Ishikawa (cell line): Measurements from ENCODE around the gene TASOR2.

Source experiments
- CEBPB ChIP-seq: IDR thresholded peaks from 2 replicates; pipeline ENCODE4 v1.6.1; 2012
- CREB1 ChIP-seq: IDR thresholded peaks from 2 replicates; pipeline ENCODE4 v1.6.1; 2012; ENCODE audit warnings: low read depth
- EGR1 ChIP-seq: IDR thresholded peaks from 2 replicates; pipeline ENCODE4 v1.6.1; 2012
- EP300 ChIP-seq: IDR thresholded peaks from 2 replicates; pipeline ENCODE4 v1.6.1; 2012; ENCODE audit warnings: borderline replicate concordance
- FOXM1 ChIP-seq: IDR thresholded peaks from 2 replicates; pipeline ENCODE4 v1.6.1; 2012; ENCODE audit warnings: low read depth, borderline replicate concordance
- NFIC ChIP-seq: IDR thresholded peaks from 2 replicates; pipeline ENCODE4 v1.6.1; 2012
- RAD21 ChIP-seq: IDR thresholded peaks from 2 replicates; pipeline ENCODE4 v1.6.1; 2012; ENCODE audit warnings: low read depth
- TAF1 ChIP-seq: IDR thresholded peaks from 2 replicates; pipeline ENCODE4 v1.6.1; 2012; ENCODE audit warnings: low read depth, mild to moderate bottlenecking
- TCF12 ChIP-seq: IDR thresholded peaks from 2 replicates; pipeline ENCODE4 v1.6.1; 2012; ENCODE audit warnings: low read depth
- TEAD4 ChIP-seq: IDR thresholded peaks from 2 replicates; pipeline ENCODE4 v1.6.1; 2012
- YY1 ChIP-seq: IDR thresholded peaks from 2 replicates; pipeline ENCODE4 v1.6.1; 2012; ENCODE audit warnings: low read depth
- ZBTB7A ChIP-seq: IDR thresholded peaks from 2 replicates; pipeline ENCODE4 v1.6.1; 2012; ENCODE audit warnings: low read depth
- TF ChIP-seq, protein P1 (sequence below): IDR thresholded peaks from 2 replicates; pipeline ENCODE4 v1.6.1; 2012
- TF ChIP-seq, protein P2 (sequence below): IDR thresholded peaks from 2 replicates; pipeline ENCODE4 v1.6.1; 2012
- TF ChIP-seq, protein P3 (sequence below): IDR thresholded peaks from 2 replicates; pipeline ENCODE4 v1.6.1; 2012; ENCODE audit warnings: low read depth, mild to moderate bottlenecking

Gene TASOR2

DNA sequence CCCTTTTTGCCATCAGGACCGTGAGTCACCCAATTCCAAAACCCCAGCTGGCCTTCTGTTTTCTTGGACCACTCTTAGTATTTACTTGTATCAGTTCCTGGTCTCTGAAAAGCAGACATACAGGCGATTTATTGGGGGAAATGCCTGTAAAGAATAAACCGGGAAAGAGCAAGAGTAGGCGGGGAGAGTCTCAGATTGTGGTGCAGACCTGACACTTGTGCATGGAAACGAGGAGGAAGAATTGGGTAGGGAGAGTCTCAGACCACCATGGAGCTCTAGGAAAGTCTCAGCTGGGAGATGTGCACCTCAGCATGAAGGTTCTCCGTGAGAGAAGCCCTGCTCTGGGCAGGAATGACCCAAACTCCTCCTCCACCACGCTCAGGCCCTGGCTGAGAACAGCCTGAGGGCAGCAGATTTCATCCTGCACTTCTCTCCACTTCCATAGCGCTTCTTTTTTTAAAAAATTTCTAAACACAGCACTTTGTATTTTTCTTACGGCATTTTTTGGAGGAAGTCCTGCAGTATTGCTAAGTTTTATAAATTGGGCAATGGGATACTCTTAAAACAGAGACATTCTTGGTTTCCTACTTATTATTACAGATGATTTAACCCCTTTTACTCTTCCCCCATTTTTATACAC, 6.1 kb upstream of the TASOR2 start:
- no peak for TF ChIP-seq EGR1
- TF ChIP-seq FOXM1: no peak
- TF ChIP-seq CREB1: no peak
- TF ChIP-seq RAD21: no peak
- no peak for TF ChIP-seq TEAD4
- no peak for TF ChIP-seq YY1
- no peak for TF ChIP-seq NFIC
- no peak for TF ChIP-seq ZBTB7A

DNA sequence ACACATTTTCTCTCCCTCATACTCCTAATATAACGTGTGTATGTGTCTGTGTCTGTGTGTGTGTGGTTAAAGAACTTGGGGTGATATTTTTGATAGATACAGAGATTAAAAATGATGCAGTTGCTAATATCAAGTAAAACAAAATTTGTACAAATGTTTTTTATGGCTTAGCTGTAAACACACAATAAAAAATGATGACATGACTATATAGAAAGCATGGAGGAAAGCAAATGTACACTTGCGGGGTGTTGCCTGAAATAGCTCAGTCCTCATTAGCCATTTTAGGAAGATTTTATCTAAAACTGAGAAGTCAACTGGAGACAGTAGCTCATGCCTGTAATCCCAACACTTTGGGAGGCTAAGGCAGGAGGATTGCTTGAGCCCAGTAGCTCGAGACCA, 5.6 kb upstream of the TASOR2 start:
- no peak for TF ChIP-seq TEAD4
- no peak for TF ChIP-seq EGR1
- TF ChIP-seq TCF12: no peak
- no peak for TF ChIP-seq CREB1
- no peak for TF ChIP-seq FOXM1
- no peak for TF ChIP-seq TAF1

DNA sequence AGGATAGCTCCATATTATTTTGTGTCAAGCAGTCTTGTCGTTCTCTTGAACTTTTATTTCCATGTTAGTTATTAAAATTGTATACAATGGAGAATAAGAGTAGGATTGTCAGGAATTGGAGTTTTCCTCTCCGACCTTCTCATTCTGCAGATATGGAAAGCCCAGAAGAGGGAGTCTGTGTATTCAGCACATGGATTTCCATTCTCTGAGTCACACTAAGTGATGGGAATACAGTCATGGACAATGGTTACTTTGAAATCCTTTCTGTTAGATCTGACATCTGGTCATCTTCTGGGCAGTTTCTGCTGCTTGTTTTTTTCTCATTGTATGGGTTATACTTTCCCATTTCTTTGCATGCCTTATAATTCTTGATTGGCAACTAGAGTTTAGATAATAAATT, 5.0 kb upstream of the TASOR2 start:
- TF ChIP-seq RAD21 (no peak), TEAD4 (no peak), ZBTB7A (no peak), TAF1 (no peak), CREB1 (no peak), EGR1 (no peak), EP300 (no peak), YY1 (no peak)
- TF ChIP-seq, protein P1, sequence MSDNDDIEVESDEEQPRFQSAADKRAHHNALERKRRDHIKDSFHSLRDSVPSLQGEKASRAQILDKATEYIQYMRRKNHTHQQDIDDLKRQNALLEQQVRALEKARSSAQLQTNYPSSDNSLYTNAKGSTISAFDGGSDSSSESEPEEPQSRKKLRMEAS: no peak

DNA sequence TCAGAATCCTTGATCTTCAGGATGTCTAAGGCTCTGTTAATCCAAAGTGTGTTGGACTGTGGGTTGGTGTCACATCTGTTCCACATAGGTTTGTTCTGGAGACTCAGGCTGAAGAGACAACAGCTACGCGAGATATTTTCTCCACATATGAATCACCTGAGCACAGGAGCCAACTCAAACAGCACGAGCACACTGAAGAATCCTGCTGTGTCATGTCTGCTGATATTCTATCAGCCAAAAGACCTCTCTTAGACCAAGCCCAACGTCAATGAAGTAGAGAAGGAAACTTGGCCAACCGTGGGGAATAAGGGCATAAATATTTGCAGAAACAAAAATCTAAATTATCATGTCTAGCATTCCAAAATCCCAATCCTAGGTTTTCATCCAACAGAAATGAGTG, 2.7 kb upstream of the TASOR2 start:
- TF ChIP-seq EP300: no peak
- TF ChIP-seq CEBPB: no peak
- TF ChIP-seq, protein P1: no peak
- no peak for TF ChIP-seq TEAD4
- TF ChIP-seq, protein P2, sequence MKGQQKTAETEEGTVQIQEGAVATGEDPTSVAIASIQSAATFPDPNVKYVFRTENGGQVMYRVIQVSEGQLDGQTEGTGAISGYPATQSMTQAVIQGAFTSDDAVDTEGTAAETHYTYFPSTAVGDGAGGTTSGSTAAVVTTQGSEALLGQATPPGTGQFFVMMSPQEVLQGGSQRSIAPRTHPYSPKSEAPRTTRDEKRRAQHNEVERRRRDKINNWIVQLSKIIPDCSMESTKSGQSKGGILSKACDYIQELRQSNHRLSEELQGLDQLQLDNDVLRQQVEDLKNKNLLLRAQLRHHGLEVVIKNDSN: no peak
- no peak for TF ChIP-seq RAD21
- TF ChIP-seq EGR1: no peak
- TF ChIP-seq, protein P3, sequence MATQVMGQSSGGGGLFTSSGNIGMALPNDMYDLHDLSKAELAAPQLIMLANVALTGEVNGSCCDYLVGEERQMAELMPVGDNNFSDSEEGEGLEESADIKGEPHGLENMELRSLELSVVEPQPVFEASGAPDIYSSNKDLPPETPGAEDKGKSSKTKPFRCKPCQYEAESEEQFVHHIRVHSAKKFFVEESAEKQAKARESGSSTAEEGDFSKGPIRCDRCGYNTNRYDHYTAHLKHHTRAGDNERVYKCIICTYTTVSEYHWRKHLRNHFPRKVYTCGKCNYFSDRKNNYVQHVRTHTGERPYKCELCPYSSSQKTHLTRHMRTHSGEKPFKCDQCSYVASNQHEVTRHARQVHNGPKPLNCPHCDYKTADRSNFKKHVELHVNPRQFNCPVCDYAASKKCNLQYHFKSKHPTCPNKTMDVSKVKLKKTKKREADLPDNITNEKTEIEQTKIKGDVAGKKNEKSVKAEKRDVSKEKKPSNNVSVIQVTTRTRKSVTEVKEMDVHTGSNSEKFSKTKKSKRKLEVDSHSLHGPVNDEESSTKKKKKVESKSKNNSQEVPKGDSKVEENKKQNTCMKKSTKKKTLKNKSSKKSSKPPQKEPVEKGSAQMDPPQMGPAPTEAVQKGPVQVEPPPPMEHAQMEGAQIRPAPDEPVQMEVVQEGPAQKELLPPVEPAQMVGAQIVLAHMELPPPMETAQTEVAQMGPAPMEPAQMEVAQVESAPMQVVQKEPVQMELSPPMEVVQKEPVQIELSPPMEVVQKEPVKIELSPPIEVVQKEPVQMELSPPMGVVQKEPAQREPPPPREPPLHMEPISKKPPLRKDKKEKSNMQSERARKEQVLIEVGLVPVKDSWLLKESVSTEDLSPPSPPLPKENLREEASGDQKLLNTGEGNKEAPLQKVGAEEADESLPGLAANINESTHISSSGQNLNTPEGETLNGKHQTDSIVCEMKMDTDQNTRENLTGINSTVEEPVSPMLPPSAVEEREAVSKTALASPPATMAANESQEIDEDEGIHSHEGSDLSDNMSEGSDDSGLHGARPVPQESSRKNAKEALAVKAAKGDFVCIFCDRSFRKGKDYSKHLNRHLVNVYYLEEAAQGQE: no peak
- no peak for TF ChIP-seq FOXM1
- TF ChIP-seq TAF1: no peak
- no peak for TF ChIP-seq CREB1
- TF ChIP-seq NFIC: no peak
- no peak for TF ChIP-seq TCF12
- no peak for TF ChIP-seq ZBTB7A
- TF ChIP-seq YY1: no peak

DNA sequence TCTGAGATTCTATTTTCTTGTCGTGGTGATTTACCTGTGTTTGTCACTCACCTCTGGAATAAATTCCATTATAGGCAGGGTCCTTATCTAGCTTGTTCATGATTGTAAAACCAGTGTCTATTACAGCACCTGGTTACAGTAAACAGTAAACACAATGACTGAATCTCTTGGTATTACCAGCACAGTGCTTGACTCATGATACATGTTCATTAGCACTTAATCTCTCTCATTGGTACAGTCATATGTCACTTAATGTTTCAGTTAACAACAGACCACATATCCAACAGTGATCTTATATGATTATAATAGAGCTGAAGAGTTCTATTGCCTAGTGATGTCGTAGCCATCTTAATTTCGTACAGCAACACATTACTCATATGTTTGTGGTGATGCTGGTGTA, 1.6 kb upstream of the TASOR2 start:
- TF ChIP-seq, protein P3: no peak
- TF ChIP-seq TAF1: no peak
- no peak for TF ChIP-seq YY1
- TF ChIP-seq NFIC: no peak
- TF ChIP-seq ZBTB7A: no peak
- TF ChIP-seq FOXM1: no peak
- no peak for TF ChIP-seq CREB1
- no peak for TF ChIP-seq TCF12
- no peak for TF ChIP-seq EP300
- no peak for TF ChIP-seq EGR1
- no peak for TF ChIP-seq RAD21
- TF ChIP-seq, protein P2: no peak
- TF ChIP-seq, protein P1: no peak
- TF ChIP-seq CEBPB: no peak
